Measurements from ENCODE around the gene TRAPPC4.

Gene TRAPPC4

GRCh38 chr11:119024430-119025098, 6.0 kb downstream of the TRAPPC4 start:
- DNase-seq (ENCODE audit: low read depth) = no peak
- no peak for TF ChIP-seq CTCF (conservative IDR thresholded peaks at IDR 0.05; ENCODE audit: control insufficient read depth, insufficient read depth, low read depth, low read length)
- no peak overlapping the region for H3K4me3 ChIP-seq (ENCODE audit: control insufficient read depth, low read depth, low read length)

- no peak for DNase-seq (ENCODE audit: low read depth)
- no peak for TF ChIP-seq CTCF (conservative IDR thresholded peaks at IDR 0.05; ENCODE audit: control insufficient read depth, insufficient read depth, low read depth, low read length)
- H3K4me3 ChIP-seq (ENCODE audit: control insufficient read depth, low read depth, low read length) = no peak overlapping the region
These were observed 6.5 kb downstream of the TRAPPC4 start for GRCh38 chr11:119025099-119025473.

- no peak overlapping the region for H3K4me3 ChIP-seq (ENCODE audit: control insufficient read depth, low read depth, low read length)
- DNase-seq (ENCODE audit: low read depth) = no peak
- no peak for TF ChIP-seq CTCF (conservative IDR thresholded peaks at IDR 0.05; ENCODE audit: control insufficient read depth, insufficient read depth, low read depth, low read length)
These were observed 7.0 kb downstream of the TRAPPC4 start for GRCh38 chr11:119025541-119025940.

- no peak for TF ChIP-seq CTCF (conservative IDR thresholded peaks at IDR 0.05; ENCODE audit: control insufficient read depth, insufficient read depth, low read depth, low read length)
- no peak for DNase-seq (ENCODE audit: low read depth)
- no peak overlapping the region for H3K4me3 ChIP-seq (ENCODE audit: control insufficient read depth, low read depth, low read length)
These were observed 7.6 kb downstream of the TRAPPC4 start for GRCh38 chr11:119025978-119026766.

- TF ChIP-seq CTCF (conservative IDR thresholded peaks at IDR 0.05; ENCODE audit: control insufficient read depth, insufficient read depth, low read depth, low read length) = no peak
- no peak for DNase-seq (ENCODE audit: low read depth)
- H3K4me3 ChIP-seq (ENCODE audit: control insufficient read depth, low read depth, low read length) = no peak overlapping the region
These were observed 8.4 kb downstream of the TRAPPC4 start for GRCh38 chr11:119026970-119027369.

- no peak overlapping the region for H3K4me3 ChIP-seq (ENCODE audit: control insufficient read depth, low read depth, low read length)
- TF ChIP-seq CTCF (conservative IDR thresholded peaks at IDR 0.05; ENCODE audit: control insufficient read depth, insufficient read depth, low read depth, low read length) = no peak
- DNase-seq (ENCODE audit: low read depth) = no peak
These were observed 9.2 kb downstream of the TRAPPC4 start for GRCh38 chr11:119027561-119028345.
